ENCODE measurements around the gene PRRT4. TPM values are rescaled to one million over a fixed set of nuclear protein-coding genes. Genes with fewer than 3 reads are reported as not detected.

Gene PRRT4
- total RNA-seq, 1 experiment from 2014 or later: not detected

DNA sequence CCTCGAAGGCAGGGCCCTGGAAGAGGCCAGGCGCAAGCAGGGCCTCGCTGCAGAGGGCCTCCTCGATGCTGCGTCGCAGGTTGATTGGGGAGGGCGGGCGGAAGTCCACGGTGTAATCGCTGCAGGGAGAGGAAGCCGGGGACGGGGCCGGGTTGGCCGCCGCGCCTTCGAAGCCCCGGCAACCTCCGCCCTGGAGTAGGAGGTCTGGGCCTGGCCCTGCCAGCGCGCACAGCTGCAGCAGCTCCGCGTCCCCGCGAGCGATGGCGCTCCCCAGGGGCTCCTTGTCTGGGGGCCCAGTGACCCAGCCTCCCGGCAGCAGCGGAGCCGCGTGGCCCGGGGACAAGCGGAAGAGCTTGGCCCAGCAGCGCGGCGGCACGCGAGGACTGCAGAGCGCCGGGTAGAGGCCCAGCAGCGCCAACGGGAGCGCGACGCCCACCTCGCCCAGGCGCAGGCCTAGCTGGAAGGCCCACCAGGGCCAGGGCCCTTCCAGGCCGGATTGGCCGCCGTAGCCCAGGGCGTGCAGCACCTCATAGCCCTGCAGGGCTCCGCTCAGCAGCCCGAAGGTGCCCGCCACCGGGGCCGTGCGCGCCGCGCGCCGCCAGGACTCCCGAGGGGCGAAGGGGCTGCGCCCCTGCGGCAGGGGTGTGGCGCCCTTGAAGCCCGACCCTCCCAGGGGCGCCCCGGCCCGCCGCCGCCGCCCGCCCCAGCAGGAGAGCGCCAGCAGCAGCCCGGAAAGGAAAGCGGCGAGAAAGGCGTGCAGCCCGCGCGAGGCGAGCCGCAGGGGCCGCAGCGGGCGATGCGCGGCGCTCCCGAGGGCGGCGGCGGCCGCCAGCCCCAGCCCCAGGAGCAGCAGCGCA, 10.0 kb downstream of the PRRT4 start:
- Mint-ChIP-seq H3K27me3 (ENCODE audit: unreplicated experiment) (peaks cover 86% of the 10 kb centered on the region), H3K4me3 (ENCODE audit: low read depth, unreplicated experiment) (no peak overlapping the region), H3K9me3 (ENCODE audit: low read depth, unreplicated experiment) (no peaks in the 10 kb centered on the region), H3K27ac (ENCODE audit: unreplicated experiment) (no peak overlapping the region), H3K36me3 (ENCODE audit: insufficient read depth, unreplicated experiment) (no peaks in the 10 kb centered on the region), H3K4me1 (ENCODE audit: low read depth, unreplicated experiment) (no peaks in the 10 kb centered on the region)
- DNase-seq: no peak
- TF ChIP-seq, protein P1, sequence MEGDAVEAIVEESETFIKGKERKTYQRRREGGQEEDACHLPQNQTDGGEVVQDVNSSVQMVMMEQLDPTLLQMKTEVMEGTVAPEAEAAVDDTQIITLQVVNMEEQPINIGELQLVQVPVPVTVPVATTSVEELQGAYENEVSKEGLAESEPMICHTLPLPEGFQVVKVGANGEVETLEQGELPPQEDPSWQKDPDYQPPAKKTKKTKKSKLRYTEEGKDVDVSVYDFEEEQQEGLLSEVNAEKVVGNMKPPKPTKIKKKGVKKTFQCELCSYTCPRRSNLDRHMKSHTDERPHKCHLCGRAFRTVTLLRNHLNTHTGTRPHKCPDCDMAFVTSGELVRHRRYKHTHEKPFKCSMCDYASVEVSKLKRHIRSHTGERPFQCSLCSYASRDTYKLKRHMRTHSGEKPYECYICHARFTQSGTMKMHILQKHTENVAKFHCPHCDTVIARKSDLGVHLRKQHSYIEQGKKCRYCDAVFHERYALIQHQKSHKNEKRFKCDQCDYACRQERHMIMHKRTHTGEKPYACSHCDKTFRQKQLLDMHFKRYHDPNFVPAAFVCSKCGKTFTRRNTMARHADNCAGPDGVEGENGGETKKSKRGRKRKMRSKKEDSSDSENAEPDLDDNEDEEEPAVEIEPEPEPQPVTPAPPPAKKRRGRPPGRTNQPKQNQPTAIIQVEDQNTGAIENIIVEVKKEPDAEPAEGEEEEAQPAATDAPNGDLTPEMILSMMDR (IDR thresholded peaks at IDR 0.05; ENCODE audit: unreplicated experiment): no peak
- intact Hi-C loops (cut with micrococcal nuclease; ENCODE audit: unreplicated experiment): no loop called here
- CTCF ChIA-PET: no interaction called here
- no TSS peak for BruUV-seq (replicated peaks)

DNA sequence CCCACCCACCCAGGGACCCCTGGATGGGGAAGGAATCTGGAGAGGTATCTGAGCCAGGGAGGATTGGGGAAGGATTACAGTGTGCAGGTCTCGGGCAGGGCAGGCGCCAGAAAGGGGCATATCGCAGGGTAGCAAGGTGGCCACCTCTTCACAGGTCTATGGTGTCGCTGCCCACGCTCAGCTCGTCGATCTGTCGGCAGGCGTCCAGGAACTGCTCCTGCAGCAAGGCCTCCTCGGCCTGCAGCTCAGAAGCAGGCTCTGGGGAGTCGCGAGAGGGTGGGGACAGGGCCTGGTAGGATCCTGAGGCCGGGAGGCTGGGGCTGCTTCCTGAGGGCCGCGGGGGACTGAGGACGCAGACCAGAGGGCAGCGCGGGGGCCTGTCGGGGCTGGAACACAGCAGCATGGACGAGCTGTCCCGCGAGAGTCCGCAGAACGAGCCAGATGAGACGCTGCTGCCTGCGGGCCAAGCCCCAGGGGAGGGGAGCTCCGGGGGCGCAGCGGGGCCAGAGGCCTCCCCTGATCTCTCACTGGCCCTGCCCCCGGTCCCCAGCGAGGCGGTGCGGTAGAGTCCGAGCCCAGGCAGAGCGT, 10.7 kb downstream of the PRRT4 start:
- Mint-ChIP-seq H3K9me3 (ENCODE audit: low read depth, unreplicated experiment) (no peaks in the 10 kb centered on the region), H3K36me3 (ENCODE audit: insufficient read depth, unreplicated experiment) (no peaks in the 10 kb centered on the region), H3K27ac (ENCODE audit: unreplicated experiment) (no peak overlapping the region), H3K27me3 (ENCODE audit: unreplicated experiment) (peaks cover 81% of the 10 kb centered on the region), H3K4me3 (ENCODE audit: low read depth, unreplicated experiment) (no peak overlapping the region), H3K4me1 (ENCODE audit: low read depth, unreplicated experiment) (no peaks in the 10 kb centered on the region)
- BruUV-seq (replicated peaks): no TSS peak
- TF ChIP-seq, protein P1 (IDR thresholded peaks at IDR 0.05; ENCODE audit: unreplicated experiment): no peak
- CTCF ChIA-PET: no interaction called here
- intact Hi-C loops (cut with micrococcal nuclease; ENCODE audit: unreplicated experiment): no loop called here
- DNase-seq: no peak

DNA sequence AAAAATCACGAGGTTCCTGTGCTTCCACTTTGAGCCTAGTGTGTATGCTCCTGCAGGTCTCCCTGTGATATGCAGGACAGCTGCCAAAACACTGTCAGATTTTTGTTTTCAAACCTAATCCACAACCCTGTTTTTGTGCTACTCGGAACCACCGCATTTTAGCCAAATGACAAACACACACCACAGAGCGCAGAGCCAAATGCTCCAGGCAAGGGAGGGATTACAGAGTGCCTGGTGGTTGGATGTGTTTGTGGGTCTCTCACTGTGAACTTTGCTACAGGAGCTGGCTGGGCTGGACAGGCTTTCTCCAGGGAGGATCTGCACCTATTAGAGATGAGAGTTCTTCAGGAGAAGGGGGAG, 12.0 kb downstream of the PRRT4 start:
- DNase-seq: no peak
- Mint-ChIP-seq H3K27ac (ENCODE audit: unreplicated experiment) (no peak overlapping the region), H3K27me3 (ENCODE audit: unreplicated experiment) (peaks cover 67% of the 10 kb centered on the region), H3K9me3 (ENCODE audit: low read depth, unreplicated experiment) (no peaks in the 10 kb centered on the region), H3K4me3 (ENCODE audit: low read depth, unreplicated experiment) (no peak overlapping the region), H3K4me1 (ENCODE audit: low read depth, unreplicated experiment) (no peaks in the 10 kb centered on the region), H3K36me3 (ENCODE audit: insufficient read depth, unreplicated experiment) (no peaks in the 10 kb centered on the region)
- CTCF ChIA-PET: no interaction called here
- BruUV-seq (replicated peaks): no TSS peak
- intact Hi-C loops (cut with micrococcal nuclease; ENCODE audit: unreplicated experiment): no loop called here
- TF ChIP-seq, protein P1 (IDR thresholded peaks at IDR 0.05; ENCODE audit: unreplicated experiment): no peak

DNA sequence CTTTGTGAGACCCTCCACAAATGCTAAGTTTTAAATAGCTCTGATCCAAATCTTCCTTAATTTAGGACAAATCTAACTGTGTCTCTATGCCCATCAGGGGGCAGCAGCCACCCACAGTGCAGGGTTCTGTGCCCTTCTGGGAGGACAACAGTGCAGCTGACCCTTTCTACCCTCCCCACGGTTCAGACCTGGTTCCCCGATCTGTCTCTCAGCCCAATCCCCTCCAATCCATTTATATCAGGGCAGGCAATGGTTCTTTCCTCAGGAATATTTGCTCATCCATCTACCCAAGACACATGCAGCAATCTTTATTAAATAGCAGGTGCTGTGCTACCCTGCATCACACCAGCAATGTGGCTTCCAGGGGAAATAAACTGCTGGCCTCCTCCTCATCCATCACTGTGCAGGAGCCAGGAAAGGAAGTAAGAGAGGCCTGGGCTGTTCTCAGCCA, 13.8 kb downstream of the PRRT4 start:
- peaks cover 5% of the 10 kb centered on the region for H3K4me1 Mint-ChIP-seq (ENCODE audit: low read depth, unreplicated experiment)
- H3K4me3 Mint-ChIP-seq (ENCODE audit: low read depth, unreplicated experiment): no peak overlapping the region
- TF ChIP-seq, protein P1 (IDR thresholded peaks at IDR 0.05; ENCODE audit: unreplicated experiment): peak; percentile 56
- no peak overlapping the region for H3K27ac Mint-ChIP-seq (ENCODE audit: unreplicated experiment)
- H3K36me3 Mint-ChIP-seq (ENCODE audit: insufficient read depth, unreplicated experiment): peaks cover 12% of the 10 kb centered on the region
- DNase-seq: peak; percentile 66
- H3K9me3 Mint-ChIP-seq (ENCODE audit: low read depth, unreplicated experiment): no peaks in the 10 kb centered on the region
- BruUV-seq (replicated peaks): no TSS peak
- CTCF ChIA-PET: interaction anchor here (0.6 to 2.7 kb wide), 9 partner anchors 10 to 112 kb away, joined by 3 to 60 read pairs (median 6); no protein-coding TSS in a partner anchor
- peaks cover 49% of the 10 kb centered on the region for H3K27me3 Mint-ChIP-seq (ENCODE audit: unreplicated experiment)
- intact Hi-C loops (cut with micrococcal nuclease; ENCODE audit: unreplicated experiment): loop anchor here (1.0 kb wide), 1 partner anchor 40 kb away; no protein-coding TSS in a partner anchor

Data from Calu3 (cell line).